Stimulated activated CD4-positive, alpha-beta T cell treated with anti-CD3 and anti-CD28 coated beads, Interleukin-15, amount 100 ng/mL, for 24 hours (primary cell): ENCODE data around the gene ITPKA.
A peak's percentile ranks its signal among the peaks of the same experiment; 100 is the strongest.
"Not testable (repeated sequence)": the region's sequence is repeated elsewhere in the genome, so short reads cannot be mapped to it uniquely, and the experiment has no call there.

Experiments used
- DNase-seq: peaks from one replicate; pipeline ENCODE4 v3.0.0-alpha.2; 2020

The ITPKA gene

DNA sequence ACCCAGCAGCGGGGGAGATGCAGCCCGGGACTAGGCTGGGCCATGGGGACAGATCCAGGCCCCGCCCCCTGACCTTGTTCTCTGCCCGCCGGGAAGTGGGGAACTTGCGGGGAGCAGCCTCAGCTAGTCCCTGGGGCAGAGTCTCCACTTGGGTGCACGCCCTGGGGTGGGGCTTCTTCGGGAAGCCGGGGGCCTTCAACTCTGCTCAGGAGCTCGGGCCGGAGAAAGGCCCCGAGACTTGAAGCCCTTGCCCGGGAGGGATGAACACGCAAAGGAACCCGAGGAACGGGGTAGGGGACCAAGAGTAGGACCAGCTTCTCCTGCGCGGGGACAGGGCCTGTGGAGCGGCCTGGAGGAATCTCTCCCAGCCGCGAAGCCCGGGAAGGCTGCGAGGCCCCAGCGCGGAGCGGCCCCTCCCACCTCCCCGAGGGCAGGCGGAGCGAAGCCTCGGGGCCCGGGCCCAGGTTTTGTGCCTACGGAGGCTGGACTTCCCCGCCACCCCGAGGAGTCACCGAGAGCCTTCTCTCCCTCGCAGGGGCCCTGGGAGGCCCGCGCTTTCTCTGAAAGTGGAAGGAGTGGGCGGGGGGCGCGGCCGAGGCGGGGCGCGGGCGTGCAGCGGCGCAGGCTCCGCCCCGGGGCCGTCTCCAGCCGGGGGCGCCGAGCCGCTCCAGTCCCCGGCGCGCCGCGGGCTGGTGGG is at the start of gene ITPKA:
TSS of gene ITPKA (plus strand) at position 670 of the 697 bp plus-strand sequence. CDS start 54 bp downstream, outside the sequence.
- DNase-seq = peak; percentile 95

- no peak for DNase-seq
These were observed 48.3 kb upstream of the ITPKA start for GRCh38 chr15:41445399-41445798.

- DNase-seq = no peak
These were observed 31.4 kb upstream of the ITPKA start for GRCh38 chr15:41462084-41462795.

DNA sequence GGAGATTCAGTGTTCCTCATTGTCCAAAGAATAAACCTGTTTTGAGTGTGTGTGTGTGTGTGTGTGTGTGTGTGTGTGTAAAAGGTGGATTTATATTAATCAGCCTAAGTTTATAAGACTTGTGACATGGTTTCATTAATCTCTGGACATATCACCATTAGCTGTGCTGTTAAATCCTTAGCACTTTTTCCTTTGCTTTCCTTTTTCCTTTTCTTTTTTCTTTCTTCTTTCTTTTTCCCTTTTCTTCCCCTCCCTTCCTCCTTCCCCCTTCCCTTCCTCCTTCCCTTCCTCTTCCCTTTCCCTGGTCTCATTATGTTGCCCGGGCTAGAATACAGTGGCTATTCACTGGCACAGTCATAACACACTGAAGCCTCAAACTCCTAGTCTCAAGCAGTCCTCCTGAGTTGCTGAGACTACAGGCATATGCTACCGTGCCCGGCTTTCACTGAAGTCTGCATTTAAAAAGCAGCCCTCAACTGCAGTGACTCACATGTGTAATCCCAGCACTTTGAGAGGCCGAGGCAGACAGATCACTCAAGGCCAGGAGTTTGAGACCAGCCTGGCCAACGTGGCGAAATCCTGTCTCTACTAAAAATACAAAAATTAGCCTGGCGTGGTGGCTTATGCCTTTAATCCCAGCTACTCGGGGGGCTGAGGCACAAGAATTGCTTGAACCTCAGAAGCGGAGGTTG is 28.6 kb upstream of the ITPKA start:
- DNase-seq = no peak

GRCh38 chr15:41465822-41466421 is 27.8 kb upstream of the ITPKA start:
- DNase-seq = no peak

GRCh38 chr15:41466711-41467110 is 27.0 kb upstream of the ITPKA start:
- no peak for DNase-seq

GRCh38 chr15:41469644-41470043 is 24.0 kb upstream of the ITPKA start:
- DNase-seq = not testable (repeated sequence)

GRCh38 chr15:41473418-41473817 is 20.3 kb upstream of the ITPKA start:
- DNase-seq = no peak

- no peak for DNase-seq
These were observed 19.2 kb upstream of the ITPKA start for GRCh38 chr15:41474436-41474835.

GRCh38 chr15:41474941-41475340 is 18.7 kb upstream of the ITPKA start:
- DNase-seq = no peak

GRCh38 chr15:41476416-41477048 is 17.1 kb upstream of the ITPKA start:
- DNase-seq = no peak

DNA sequence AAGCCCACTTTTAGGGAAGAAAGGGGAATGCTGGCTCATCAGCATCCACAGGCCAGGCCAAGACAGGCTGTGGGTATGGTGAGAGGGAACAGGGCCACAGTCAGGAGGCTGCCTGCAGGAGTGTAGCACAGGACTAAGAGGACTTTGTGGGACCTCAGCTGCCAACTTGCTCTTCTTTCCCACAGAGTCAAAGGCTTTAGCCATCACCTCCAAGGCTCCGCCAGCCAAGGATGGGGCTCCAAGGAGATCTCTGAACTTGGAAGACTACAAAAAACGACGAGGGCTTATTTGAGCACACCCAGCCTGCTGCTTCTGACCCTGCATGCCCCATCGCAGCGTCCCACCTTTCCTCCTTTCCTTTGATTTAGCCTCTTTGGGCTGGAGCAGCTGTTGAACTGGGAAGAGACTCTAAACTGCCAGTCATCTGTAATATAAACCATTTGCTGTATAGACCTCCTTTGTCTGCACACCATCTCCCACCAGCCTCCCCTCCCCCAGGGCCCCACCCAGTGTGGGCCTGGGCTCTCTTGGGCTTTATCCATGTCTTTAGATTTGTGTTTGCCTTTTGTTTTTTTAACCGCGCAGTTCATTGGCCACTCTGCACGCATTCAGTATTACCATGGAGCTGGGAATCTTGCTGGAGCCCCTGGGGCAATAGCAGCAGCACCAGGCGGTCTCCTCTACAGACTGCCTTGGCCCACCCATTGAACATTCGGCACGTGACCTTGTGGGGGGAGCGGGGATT is 13.1 kb upstream of the ITPKA start:
- no peak for DNase-seq

GRCh38 chr15:41482110-41482877 is 11.4 kb upstream of the ITPKA start:
- DNase-seq = no peak

DNA sequence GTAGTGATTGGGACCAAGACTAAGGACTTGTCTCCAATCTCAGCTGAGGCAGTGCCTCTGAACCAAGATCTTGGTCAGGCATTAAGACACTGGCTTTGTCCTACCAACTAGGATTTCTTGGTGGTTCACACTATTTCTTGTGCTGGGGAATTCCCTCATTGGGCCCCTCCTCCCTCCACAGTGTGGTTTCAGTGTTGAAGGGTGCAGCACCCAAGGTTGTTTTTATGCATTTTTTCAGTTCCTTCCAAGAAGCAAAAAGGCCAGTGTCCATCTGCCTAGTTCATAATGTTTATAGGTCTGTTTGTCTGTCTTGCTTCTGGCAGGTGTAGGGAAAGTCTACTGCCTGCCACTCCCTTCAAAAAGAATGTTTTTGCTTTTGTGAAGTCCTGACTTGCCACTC is 10.6 kb upstream of the ITPKA start:
- peak; percentile 46 for DNase-seq

DNA sequence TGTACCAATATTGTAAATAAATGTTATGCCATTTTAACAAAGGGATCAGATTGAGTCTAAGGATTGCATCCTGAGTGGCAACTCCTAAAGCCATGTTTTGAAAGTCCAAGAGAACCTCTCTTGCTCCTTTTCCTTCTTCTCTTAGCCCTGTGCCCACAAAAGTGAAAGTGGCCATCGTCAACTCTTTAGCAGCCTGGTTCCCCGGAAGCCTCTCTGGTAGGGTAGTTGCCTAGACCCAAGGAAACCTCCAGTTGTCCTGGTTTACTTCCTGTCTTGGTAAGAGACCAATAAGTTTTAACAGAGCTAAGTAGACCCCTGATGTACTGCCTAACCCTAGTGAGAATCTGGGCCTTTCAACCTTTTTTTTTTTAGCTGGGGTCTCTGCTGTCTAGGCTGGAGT is 10.2 kb upstream of the ITPKA start:
- DNase-seq = no peak

DNA sequence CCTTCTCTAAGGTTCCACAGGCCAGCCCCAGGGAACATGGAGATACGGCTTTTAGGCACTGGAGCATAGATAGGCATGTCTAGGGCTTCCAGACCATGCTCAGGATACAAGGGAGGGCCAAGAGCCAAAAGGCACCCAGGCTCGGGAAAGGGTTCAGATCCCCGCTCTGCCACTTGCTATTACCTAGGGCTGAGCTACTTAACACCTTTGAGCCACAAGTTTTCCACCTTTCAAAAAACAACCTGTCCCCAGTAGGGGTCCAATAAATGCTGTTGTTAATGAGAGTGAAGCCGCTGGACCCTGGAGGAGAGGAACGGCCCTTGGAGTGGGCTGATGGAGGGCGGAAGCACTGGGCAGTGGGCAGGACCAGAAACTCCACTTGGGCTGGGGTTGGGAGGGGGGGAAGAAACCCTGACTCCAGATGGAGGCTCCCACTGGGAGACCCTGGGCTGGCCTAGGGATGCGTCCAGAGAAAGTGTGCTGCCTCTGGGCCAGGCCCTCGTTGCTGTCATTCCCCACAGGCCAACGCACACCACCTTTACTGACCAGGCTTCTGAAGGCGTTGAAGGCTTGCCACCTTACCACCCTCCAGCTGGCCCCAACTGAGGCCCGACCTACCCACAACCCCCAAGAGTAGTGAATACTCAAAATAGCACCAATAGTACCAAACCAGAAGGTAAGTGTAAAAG is 8.6 kb upstream of the ITPKA start:
- DNase-seq = no peak

DNA sequence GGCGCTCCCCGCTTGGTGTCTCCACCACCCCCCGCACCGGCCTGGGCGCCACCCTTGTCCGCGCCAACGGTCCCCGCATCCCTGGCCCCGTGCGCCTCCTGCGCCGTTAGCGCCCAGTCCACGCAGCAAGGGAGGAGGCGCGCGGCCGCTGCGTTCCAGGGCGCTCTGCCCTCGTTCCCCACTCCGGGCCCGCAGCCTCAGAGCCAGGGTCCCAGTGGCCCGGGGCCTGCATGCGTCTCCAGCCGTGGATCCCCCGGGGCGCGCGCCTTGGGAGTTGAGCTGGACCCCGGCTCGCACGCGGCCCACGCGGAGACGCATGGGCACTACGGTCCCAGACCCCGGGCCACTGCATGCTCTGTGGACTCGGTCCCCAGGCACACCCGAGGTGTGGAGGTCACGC is 7.4 kb upstream of the ITPKA start:
- DNase-seq = no peak

- no peak for DNase-seq
These were observed 6.3 kb upstream of the ITPKA start for GRCh38 chr15:41487381-41487780.

DNA sequence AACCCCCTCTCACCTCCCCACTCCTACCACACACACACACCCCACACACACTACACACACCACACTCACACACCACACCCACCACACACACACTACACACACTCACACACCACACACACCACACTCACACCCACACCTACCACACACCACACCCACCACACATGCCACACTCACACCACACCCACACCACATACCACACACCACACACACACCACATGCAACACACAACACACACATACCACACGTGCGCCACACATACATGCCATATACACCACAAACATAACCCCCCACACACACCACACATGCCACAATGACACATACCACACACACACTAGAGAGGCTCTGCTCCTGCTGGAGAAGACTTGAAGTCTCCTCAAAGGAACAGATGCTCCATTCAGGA is 5.9 kb upstream of the ITPKA start:
- DNase-seq = peak; percentile 47

DNA sequence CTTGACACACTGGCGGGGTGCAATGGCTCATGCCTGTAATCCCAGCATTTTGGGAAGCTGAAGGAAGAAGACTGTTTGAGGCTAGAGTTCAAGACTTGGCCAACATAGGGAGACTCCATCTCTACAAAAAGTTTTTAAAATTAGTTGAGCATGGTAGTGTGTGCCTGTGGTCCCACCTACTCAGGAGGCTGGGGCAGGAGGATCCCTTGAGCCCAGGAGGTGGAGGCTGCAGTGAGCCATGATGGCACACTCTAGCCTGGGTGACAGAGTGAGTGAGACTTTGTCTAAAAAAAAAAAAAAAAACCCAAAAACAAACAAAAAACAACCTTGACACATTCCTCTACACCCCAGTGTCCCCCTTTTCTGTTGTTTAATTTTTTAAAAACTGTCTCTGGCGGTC is 4.0 kb upstream of the ITPKA start:
- DNase-seq = no peak

GRCh38 chr15:41490355-41490754 is 3.3 kb upstream of the ITPKA start:
- peak; percentile 61 for DNase-seq
